GM12878 (cell line): Measurements from ENCODE around the gene HOXC9. TPM values are rescaled to one million over a fixed set of nuclear protein-coding genes. Genes with fewer than 3 reads are reported as not detected.
A peak's percentile ranks its signal among the peaks of the same experiment; 100 is the strongest.

Experiments used
- ATAC-seq: fragments of 200-7000 bp; cut with Tn5 transposase; 3 replicates; pipeline ENCODE4 v1.9.1; 2020; ENCODE audit warnings: mild to moderate bottlenecking, moderate library complexity
- BruUV-seq: library from RNA; stranded (reverse); fragments of 400-500 nt; replicated peaks from 2 replicates; lab custom pipeline; 2021; lab: Mats Ljungman, UMichigan
- CTCF ChIA-PET: fragments of 300-600 bp; sonication (Branson Sonifier 250); formaldehyde crosslinking; extraction: SDS; loops from one replicate; lab custom pipeline; 2021; ENCODE audit warnings: inconsistent platforms; lab: Yijun Ruan, JAX
- POLR2A ChIA-PET: fragments of 350-600 bp; formaldehyde crosslinking; extraction: SDS; loops from one replicate; lab custom pipeline; 2021; ENCODE audit warnings: inconsistent platforms; lab: Charles Lee
- RAD21 ChIA-PET: fragments of 300-600 bp; sonication (Branson Sonifier 250); formaldehyde crosslinking; loops from one replicate; lab custom pipeline; 2023; ENCODE audit warnings: antibody characterized with exemption; ENCODE audit not compliant: unreplicated experiment; lab: Charles Lee
- SMC1A ChIA-PET: fragments of 300-600 bp; sonication (Branson Sonifier 250); formaldehyde crosslinking; loops from one replicate; lab custom pipeline; 2023; ENCODE audit not compliant: unreplicated experiment, uncharacterized antibody; lab: Charles Lee
- DNase-seq: peaks from one replicate; pipeline ENCODE4 v3.0.0-alpha.2; 2011; ENCODE audit warnings: low read depth, low spot score
- FAIRE-seq: peaks from 3 replicates; lab custom pipeline; 2011; peaks lifted over from hg19 to GRCh38; lab: Jason Lieb, UNC
- H2AFZ ChIP-seq: 2 replicates; pipeline ENCODE4 v1.6.0; 2011; ENCODE audit warnings: low read depth, low read length, control low read depth; ENCODE audit not compliant: control insufficient read depth
- H3K27ac ChIP-seq: 2 replicates; pipeline ENCODE4 v1.5.1; 2011; ENCODE audit warnings: control low read depth; ENCODE audit not compliant: control insufficient read depth, insufficient read depth
- H3K27me3 ChIP-seq, 2 experiments: replicated peaks in 1 of 2; 2 replicates each; pipeline versions ENCODE4 v1.6.0 to v1.6.1; 2011; ENCODE audit warnings: low read length in 1 of 2; ENCODE audit not compliant: control insufficient read depth in 2 of 2, insufficient read depth in 2 of 2
- H3K36me3 ChIP-seq, 2 experiments: 2 replicates each; pipeline ENCODE4 v1.5.1; 2011; ENCODE audit warnings: low read length in 1 of 2; ENCODE audit not compliant: control insufficient read depth in 2 of 2, insufficient read depth in 2 of 2
- H3K4me1 ChIP-seq: 2 replicates; pipeline ENCODE4 v1.6.1; 2011; ENCODE audit warnings: mild to moderate bottlenecking, low read length, moderate library complexity, mixed read lengths; ENCODE audit not compliant: control insufficient read depth, insufficient read depth
- H3K4me2 ChIP-seq: 2 replicates; pipeline ENCODE4 v1.6.0; 2011; ENCODE audit warnings: control low read depth; ENCODE audit not compliant: control insufficient read depth, insufficient read depth
- H3K4me3 ChIP-seq: fragments of 200-600 bp; sonication (generic); 2 replicates; pipeline ENCODE4 v1.5.1; 2016
- H3K79me2 ChIP-seq: 2 replicates; pipeline ENCODE4 v1.6.0; 2011; ENCODE audit warnings: low read length; ENCODE audit not compliant: control insufficient read depth, insufficient read depth
- H3K9ac ChIP-seq: 2 replicates; pipeline ENCODE4 v1.8.0; 2011; ENCODE audit warnings: low read length, control low read depth, mixed read lengths; ENCODE audit not compliant: control insufficient read depth, insufficient read depth
- H3K9me3 ChIP-seq: replicated peaks from 3 replicates; pipeline ENCODE4 v1.5.1; 2011; ENCODE audit warnings: mild to moderate bottlenecking, low read length; ENCODE audit not compliant: control insufficient read depth, insufficient read depth
- H4K20me1 ChIP-seq: 2 replicates; pipeline ENCODE4 v1.6.0; 2011; ENCODE audit not compliant: control insufficient read depth, insufficient read depth
- BMI1 ChIP-seq: fragments of 450-650 bp; IDR thresholded peaks from 2 replicates; pipeline ENCODE4 v1.6.1; 2016; ENCODE audit warnings: mild to moderate bottlenecking, moderate library complexity, borderline replicate concordance
- FOXK2 ChIP-seq: fragments of 450-650 bp; IDR thresholded peaks from 2 replicates; pipeline ENCODE4 v1.6.1; 2017; ENCODE audit warnings: mild to moderate bottlenecking, moderate library complexity
- GABPA ChIP-seq: IDR thresholded peaks from 2 replicates; pipeline ENCODE4 v1.6.1; 2014; ENCODE audit warnings: antibody characterized with exemption, low read depth, mild to moderate bottlenecking, inconsistent platforms
- HCFC1 ChIP-seq: fragments of 150-350 bp; IDR thresholded peaks from 2 replicates; pipeline ENCODE4 v1.6.1; 2014; ENCODE audit warnings: low read length
- MEF2B ChIP-seq: fragments of 450-650 bp; IDR thresholded peaks from 2 replicates; pipeline ENCODE4 v1.6.1; 2018; ENCODE audit warnings: mild to moderate bottlenecking, moderate library complexity; ENCODE audit not compliant: partially characterized antibody, poor library complexity, severe bottlenecking
- NR2C1 ChIP-seq: fragments of 450-650 bp; IDR thresholded peaks from 2 replicates; pipeline ENCODE4 v1.6.1; 2017; ENCODE audit warnings: antibody characterized with exemption, mild to moderate bottlenecking, moderate library complexity
- NR2F1 ChIP-seq: fragments of 450-650 bp; conservative IDR thresholded peaks from 2 replicates; pipeline ENCODE4 v1.6.1; 2017; ENCODE audit warnings: mild to moderate bottlenecking
- SMAD1 ChIP-seq: fragments of 450-650 bp; IDR thresholded peaks from 2 replicates; pipeline ENCODE4 v1.6.1; 2018; ENCODE audit warnings: mild to moderate bottlenecking, low read depth; ENCODE audit not compliant: partially characterized antibody
- STAT3 ChIP-seq: IDR thresholded peaks from 2 replicates; pipeline ENCODE4 v1.6.1; 2011; ENCODE audit warnings: low read depth, low read length, improper control_type of control experiment
- SUPT20H ChIP-seq: IDR thresholded peaks from 2 replicates; pipeline ENCODE4 v1.6.1; 2011; ENCODE audit warnings: low read depth, mild to moderate bottlenecking, low read length, moderate library complexity, borderline replicate concordance; ENCODE audit not compliant: control insufficient read depth
- ZNF622 ChIP-seq: fragments of 450-650 bp; IDR thresholded peaks from 2 replicates; pipeline ENCODE4 v1.6.1; 2017; ENCODE audit warnings: mild to moderate bottlenecking, inconsistent platforms
- ZZZ3 ChIP-seq: IDR thresholded peaks from 2 replicates; pipeline ENCODE4 v1.6.1; 2011; ENCODE audit warnings: low read depth; ENCODE audit not compliant: control insufficient read depth, insufficient read length
- WGBS: methylation state at CpG from one replicate; pipeline ENCODE4 v1.1.6; 2016; ENCODE audit warnings: low lambda C conversion rate; ENCODE audit not compliant: insufficient replicate concordance, insufficient coverage; ENCODE audit errors: missing lambda C conversion rate; 5-methylcytosine and 5-hydroxymethylcytosine counted together
- in situ Hi-C: fragments of 300-500 bp; cut with MboI; formaldehyde crosslinking; loops from 9 replicates; pipeline ENCODE4 v1.14.3; 2018; ENCODE audit warnings: mixed read lengths
- intact Hi-C: fragments of 100-400 bp; cut with micrococcal nuclease; formaldehyde crosslinking; loops from one replicate; pipeline ENCODE4 v1.14.2; 2022; ENCODE audit not compliant: unreplicated experiment
- polyA plus RNA-seq, 11 experiments: library from polyadenylated mRNA; depleted of rRNA in 4 of 11; unstranded in 6 of 11; stranded (reverse) in 5 of 11; fragments of >200 nt; fragmentation: Nextera tagmentation in 4 of 11; fragmentation: Illumina TruSeq in 1 of 11; extraction: Ambion mirVana in 4 of 11; extraction: Trizol in 1 of 11; gene quantifications; 1 replicate in 1 of 11; 2 replicates in 10 of 11; pipeline versions ENCODE4 v1.2.1 to v1.2.3, GENCODE V29; 2011 to 2016; ENCODE audit warnings: inconsistent platforms in 2 of 11, missing spikeins in 2 of 11, low read depth in 1 of 11
- total RNA-seq, 4 experiments: library from RNA; depleted of rRNA in 3 of 4; stranded (reverse); fragments of >200 nt in 3 of 4; fragmentation: Illumina TruSeq in 1 of 4; extraction: Trizol in 1 of 4; gene quantifications; 2 replicates each; pipeline versions ENCODE4 v1.2.1 to v1.2.3, GENCODE V29; 2013 to 2021
- TF ChIP-seq, protein P1 (sequence below): fragments of 150-350 bp; IDR thresholded peaks from 2 replicates; pipeline ENCODE4 v1.6.1; 2016; ENCODE audit warnings: low read depth, low read length
- TF ChIP-seq, protein P2 (sequence below), 3 experiments: IDR thresholded peaks in 2 of 3; conservative IDR thresholded peaks in 1 of 3; 2 replicates each; pipeline ENCODE4 v1.5.1; 2011; ENCODE audit warnings: low read depth in 3 of 3, low read length in 3 of 3, mild to moderate bottlenecking in 3 of 3, control low read depth in 2 of 3, moderate library complexity in 2 of 3, inconsistent platforms in 1 of 3, mixed read lengths in 1 of 3; ENCODE audit not compliant: control insufficient read depth in 2 of 3, insufficient read depth in 1 of 3; ENCODE audit errors: extremely low read depth in 1 of 3
- TF ChIP-seq, protein P3 (sequence below): fragments of 450-650 bp; IDR thresholded peaks from 2 replicates; pipeline ENCODE4 v1.6.1; 2018; ENCODE audit warnings: mild to moderate bottlenecking, low read depth, moderate library complexity; ENCODE audit not compliant: partially characterized antibody

Gene HOXC9
- total and polyA plus RNA-seq, 10 of the 15 experiments (the other 5 are each of a cell fraction or from before 2014, with no cell fraction given) = not detected

DNA sequence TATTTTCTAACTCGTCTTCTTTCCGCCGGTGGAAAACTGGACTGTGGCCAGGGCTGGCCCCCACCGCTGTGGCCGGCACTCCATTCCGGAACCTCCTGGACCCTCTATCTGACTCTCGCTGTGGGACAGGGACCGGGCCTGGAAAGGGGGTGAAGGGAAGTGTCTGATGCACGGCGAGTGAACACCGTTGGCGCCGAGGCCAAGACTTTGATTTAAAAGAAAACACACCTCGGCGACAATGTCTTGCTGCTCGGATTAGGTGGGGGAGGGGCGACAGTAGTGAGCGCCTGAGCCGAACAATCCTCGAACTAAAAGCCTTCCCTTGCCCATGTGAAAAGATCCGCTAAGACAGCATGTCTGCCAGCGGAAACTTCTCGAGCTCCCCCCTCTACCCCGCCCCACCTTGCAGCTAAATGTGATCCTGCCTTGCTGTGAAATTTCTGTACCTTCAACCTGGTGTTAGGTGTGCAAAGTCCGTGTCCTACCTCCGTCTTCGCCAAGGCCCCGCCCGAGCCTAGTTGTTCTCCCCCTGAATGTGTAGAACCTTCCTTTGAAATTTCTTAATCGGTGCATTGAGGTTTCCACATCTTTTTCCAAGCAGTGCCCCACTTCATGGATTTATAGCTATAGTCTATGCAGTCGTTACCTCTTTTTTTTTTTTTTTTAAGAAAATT, 24.3 kb upstream of the HOXC9 start:
- Histone ChIP-seq H3K27ac (no peak overlapping the region), H3K4me1 (peaks cover 15% of the 10 kb centered on the region), H2AFZ (no peak overlapping the region), H3K4me2 (peak overlapping the region; percentile 7; the same call in 1 of the 2 replicates), H4K20me1 (no peaks in the 10 kb centered on the region), H3K79me2 (no peaks in the 10 kb centered on the region), H3K27me3 (peaks cover 25 to 34% of the 10 kb centered on the region in 2 experiments), H3K36me3 (no peaks in the 10 kb centered on the region), H3K9me3 (no peaks in the 10 kb centered on the region; the same call in 1 of the 3 replicates), H3K4me3 (no peak overlapping the region), H3K9ac (no peak overlapping the region)
- ChIA-PET SMC1A (no interaction called here), POLR2A (interaction anchor here (0.6 kb wide), 1 partner anchor 120 kb away, joined by 3 read pairs; no protein-coding TSS in a partner anchor), RAD21 (interaction anchor here (0.6 kb wide), 1 partner anchor 160 kb away, joined by 3 read pairs; no protein-coding TSS in a partner anchor), CTCF (interaction anchor here (1.5 kb wide), 1 partner anchor 10 kb away, joined by 5 read pairs; the partner anchor contains the start of gene HOXC10)
- intact Hi-C loops (no loop called here), in situ Hi-C loops (no loop called here)
- no TSS peak for BruUV-seq
- 50% methylated on average over 30 of the region's 31 CpGs for WGBS
- TF ChIP-seq ZNF622 = no peak
- TF ChIP-seq, protein P1, sequence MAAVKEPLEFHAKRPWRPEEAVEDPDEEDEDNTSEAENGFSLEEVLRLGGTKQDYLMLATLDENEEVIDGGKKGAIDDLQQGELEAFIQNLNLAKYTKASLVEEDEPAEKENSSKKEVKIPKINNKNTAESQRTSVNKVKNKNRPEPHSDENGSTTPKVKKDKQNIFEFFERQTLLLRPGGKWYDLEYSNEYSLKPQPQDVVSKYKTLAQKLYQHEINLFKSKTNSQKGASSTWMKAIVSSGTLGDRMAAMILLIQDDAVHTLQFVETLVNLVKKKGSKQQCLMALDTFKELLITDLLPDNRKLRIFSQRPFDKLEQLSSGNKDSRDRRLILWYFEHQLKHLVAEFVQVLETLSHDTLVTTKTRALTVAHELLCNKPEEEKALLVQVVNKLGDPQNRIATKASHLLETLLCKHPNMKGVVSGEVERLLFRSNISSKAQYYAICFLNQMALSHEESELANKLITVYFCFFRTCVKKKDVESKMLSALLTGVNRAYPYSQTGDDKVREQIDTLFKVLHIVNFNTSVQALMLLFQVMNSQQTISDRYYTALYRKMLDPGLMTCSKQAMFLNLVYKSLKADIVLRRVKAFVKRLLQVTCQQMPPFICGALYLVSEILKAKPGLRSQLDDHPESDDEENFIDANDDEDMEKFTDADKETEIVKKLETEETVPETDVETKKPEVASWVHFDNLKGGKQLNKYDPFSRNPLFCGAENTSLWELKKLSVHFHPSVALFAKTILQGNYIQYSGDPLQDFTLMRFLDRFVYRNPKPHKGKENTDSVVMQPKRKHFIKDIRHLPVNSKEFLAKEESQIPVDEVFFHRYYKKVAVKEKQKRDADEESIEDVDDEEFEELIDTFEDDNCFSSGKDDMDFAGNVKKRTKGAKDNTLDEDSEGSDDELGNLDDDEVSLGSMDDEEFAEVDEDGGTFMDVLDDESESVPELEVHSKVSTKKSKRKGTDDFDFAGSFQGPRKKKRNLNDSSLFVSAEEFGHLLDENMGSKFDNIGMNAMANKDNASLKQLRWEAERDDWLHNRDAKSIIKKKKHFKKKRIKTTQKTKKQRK = no peak
- no peak for TF ChIP-seq HCFC1
- TF ChIP-seq NR2F1 = no peak
- TF ChIP-seq BMI1 = no peak
- TF ChIP-seq, protein P2, sequence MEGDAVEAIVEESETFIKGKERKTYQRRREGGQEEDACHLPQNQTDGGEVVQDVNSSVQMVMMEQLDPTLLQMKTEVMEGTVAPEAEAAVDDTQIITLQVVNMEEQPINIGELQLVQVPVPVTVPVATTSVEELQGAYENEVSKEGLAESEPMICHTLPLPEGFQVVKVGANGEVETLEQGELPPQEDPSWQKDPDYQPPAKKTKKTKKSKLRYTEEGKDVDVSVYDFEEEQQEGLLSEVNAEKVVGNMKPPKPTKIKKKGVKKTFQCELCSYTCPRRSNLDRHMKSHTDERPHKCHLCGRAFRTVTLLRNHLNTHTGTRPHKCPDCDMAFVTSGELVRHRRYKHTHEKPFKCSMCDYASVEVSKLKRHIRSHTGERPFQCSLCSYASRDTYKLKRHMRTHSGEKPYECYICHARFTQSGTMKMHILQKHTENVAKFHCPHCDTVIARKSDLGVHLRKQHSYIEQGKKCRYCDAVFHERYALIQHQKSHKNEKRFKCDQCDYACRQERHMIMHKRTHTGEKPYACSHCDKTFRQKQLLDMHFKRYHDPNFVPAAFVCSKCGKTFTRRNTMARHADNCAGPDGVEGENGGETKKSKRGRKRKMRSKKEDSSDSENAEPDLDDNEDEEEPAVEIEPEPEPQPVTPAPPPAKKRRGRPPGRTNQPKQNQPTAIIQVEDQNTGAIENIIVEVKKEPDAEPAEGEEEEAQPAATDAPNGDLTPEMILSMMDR (IDR thresholded peaks at IDR 0.05 in 2 of 3, conservative IDR thresholded peaks at IDR 0.05 in 1 of 3; ENCODE audit: control insufficient read depth in 2 of 3, extremely low read depth in 1 of 3, insufficient read depth in 1 of 3, low read depth in 3 of 3, low read length in 3 of 3) = no peak
- TF ChIP-seq SMAD1 = no peak
- no peak for TF ChIP-seq STAT3
- TF ChIP-seq, protein P3, sequence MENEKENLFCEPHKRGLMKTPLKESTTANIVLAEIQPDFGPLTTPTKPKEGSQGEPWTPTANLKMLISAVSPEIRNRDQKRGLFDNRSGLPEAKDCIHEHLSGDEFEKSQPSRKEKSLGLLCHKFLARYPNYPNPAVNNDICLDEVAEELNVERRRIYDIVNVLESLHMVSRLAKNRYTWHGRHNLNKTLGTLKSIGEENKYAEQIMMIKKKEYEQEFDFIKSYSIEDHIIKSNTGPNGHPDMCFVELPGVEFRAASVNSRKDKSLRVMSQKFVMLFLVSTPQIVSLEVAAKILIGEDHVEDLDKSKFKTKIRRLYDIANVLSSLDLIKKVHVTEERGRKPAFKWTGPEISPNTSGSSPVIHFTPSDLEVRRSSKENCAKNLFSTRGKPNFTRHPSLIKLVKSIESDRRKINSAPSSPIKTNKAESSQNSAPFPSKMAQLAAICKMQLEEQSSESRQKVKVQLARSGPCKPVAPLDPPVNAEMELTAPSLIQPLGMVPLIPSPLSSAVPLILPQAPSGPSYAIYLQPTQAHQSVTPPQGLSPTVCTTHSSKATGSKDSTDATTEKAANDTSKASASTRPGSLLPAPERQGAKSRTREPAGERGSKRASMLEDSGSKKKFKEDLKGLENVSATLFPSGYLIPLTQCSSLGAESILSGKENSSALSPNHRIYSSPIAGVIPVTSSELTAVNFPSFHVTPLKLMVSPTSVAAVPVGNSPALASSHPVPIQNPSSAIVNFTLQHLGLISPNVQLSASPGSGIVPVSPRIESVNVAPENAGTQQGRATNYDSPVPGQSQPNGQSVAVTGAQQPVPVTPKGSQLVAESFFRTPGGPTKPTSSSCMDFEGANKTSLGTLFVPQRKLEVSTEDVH = no peak
- no peak for TF ChIP-seq MEF2B
- no peak for TF ChIP-seq GABPA
- TF ChIP-seq SUPT20H = no peak
- TF ChIP-seq FOXK2 = no peak
- no peak for TF ChIP-seq ZZZ3
- no peak for TF ChIP-seq NR2C1
- DNase-seq (no peak), ATAC-seq (no peak), FAIRE-seq (no peak)
